B cell (primary cell): Measurements from ENCODE around the gene CACNA1H.

Source experiments
- EZH2 ChIP-seq: IDR thresholded peaks from 2 replicates; pipeline ENCODE4 v1.6.1; 2012; ENCODE audit warnings: borderline replicate concordance, low read depth, mild to moderate bottlenecking, moderate library complexity, low read length; ENCODE audit not compliant: insufficient read depth, poor library complexity, severe bottlenecking
- TF ChIP-seq, protein P1 (sequence below): fragments of 200-600 bp; IDR thresholded peaks from one replicate; pipeline ENCODE4 v1.8.0; 2022; ENCODE audit warnings: antibody characterized with exemption, mild to moderate bottlenecking

- TF ChIP-seq, protein P1, sequence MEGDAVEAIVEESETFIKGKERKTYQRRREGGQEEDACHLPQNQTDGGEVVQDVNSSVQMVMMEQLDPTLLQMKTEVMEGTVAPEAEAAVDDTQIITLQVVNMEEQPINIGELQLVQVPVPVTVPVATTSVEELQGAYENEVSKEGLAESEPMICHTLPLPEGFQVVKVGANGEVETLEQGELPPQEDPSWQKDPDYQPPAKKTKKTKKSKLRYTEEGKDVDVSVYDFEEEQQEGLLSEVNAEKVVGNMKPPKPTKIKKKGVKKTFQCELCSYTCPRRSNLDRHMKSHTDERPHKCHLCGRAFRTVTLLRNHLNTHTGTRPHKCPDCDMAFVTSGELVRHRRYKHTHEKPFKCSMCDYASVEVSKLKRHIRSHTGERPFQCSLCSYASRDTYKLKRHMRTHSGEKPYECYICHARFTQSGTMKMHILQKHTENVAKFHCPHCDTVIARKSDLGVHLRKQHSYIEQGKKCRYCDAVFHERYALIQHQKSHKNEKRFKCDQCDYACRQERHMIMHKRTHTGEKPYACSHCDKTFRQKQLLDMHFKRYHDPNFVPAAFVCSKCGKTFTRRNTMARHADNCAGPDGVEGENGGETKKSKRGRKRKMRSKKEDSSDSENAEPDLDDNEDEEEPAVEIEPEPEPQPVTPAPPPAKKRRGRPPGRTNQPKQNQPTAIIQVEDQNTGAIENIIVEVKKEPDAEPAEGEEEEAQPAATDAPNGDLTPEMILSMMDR, result no peak
- TF ChIP-seq EZH2, result no peak
Measured at GRCh38 chr16:1184980-1185379, 32.1 kb downstream of the CACNA1H start.
